M059J (cell line): ENCODE measurements around the gene ATP1A1. TPM values are rescaled to one million over a fixed set of nuclear protein-coding genes. Genes with fewer than 3 reads are reported as not detected.

Experiments used
- DNase-seq: peaks from one replicate; pipeline ENCODE4 v3.0.0-alpha.2; 2012; ENCODE audit warnings: low read depth
- total RNA-seq: library from RNA; depleted of rRNA; stranded (reverse); fragments of >200 nt; shearing (Covaris generic); gene quantifications from 2 replicates; pipeline ENCODE4 v1.2.3, GENCODE V29; 2014; rRNA removed

ATP1A1 gene
- total RNA-seq, result 94.3 and 134 TPM in 2 replicates

GRCh38 chr1:116372651-116373430 lies at the start of gene ATP1A1:
ATP1A1 (plus strand) TSS chr1:116373244; CDS start chr1:116373512, 268 bp downstream.
- DNase-seq, result peak; percentile 89

- no peak for DNase-seq
These were observed 49.6 kb upstream of the ATP1A1 start for GRCh38 chr1:116323491-116323890.

GRCh38 chr1:116324411-116324810 lies 48.6 kb upstream of the ATP1A1 start:
- no peak for DNase-seq

GRCh38 chr1:116325104-116325503 lies 47.9 kb upstream of the ATP1A1 start:
- DNase-seq, result no peak

- DNase-seq, result no peak
These were observed 47.1 kb upstream of the ATP1A1 start for GRCh38 chr1:116325922-116326321.

GRCh38 chr1:116326486-116326885 lies 46.6 kb upstream of the ATP1A1 start:
- DNase-seq, result no peak

- DNase-seq, result no peak
These were observed 44.4 kb upstream of the ATP1A1 start for GRCh38 chr1:116328671-116329070.

- DNase-seq, result peak; percentile 66
These were observed 43.3 kb upstream of the ATP1A1 start for GRCh38 chr1:116329524-116330341.

- DNase-seq, result peak; percentile 65
These were observed 42.7 kb upstream of the ATP1A1 start for GRCh38 chr1:116330342-116330652.

- DNase-seq, result no peak
These were observed 42.2 kb upstream of the ATP1A1 start for GRCh38 chr1:116330846-116331245.

- no peak for DNase-seq
These were observed 41.5 kb upstream of the ATP1A1 start for GRCh38 chr1:116331523-116331922.

GRCh38 chr1:116332451-116332850 lies 40.6 kb upstream of the ATP1A1 start:
- no peak for DNase-seq

GRCh38 chr1:116333171-116334014 lies 39.7 kb upstream of the ATP1A1 start:
- no peak for DNase-seq

GRCh38 chr1:116334015-116334547 lies 39.0 kb upstream of the ATP1A1 start:
- peak; percentile 88 for DNase-seq

- DNase-seq, result no peak
These were observed 38.0 kb upstream of the ATP1A1 start for GRCh38 chr1:116334868-116335635.

GRCh38 chr1:116335850-116336624 lies 37.0 kb upstream of the ATP1A1 start:
- DNase-seq, result peak; percentile 32

- DNase-seq, result no peak
These were observed 35.6 kb upstream of the ATP1A1 start for GRCh38 chr1:116337398-116337797.

- no peak for DNase-seq
These were observed 34.6 kb upstream of the ATP1A1 start for GRCh38 chr1:116338400-116338799.

- DNase-seq, result peak; percentile 38
These were observed 32.4 kb upstream of the ATP1A1 start for GRCh38 chr1:116340506-116341231.

GRCh38 chr1:116343019-116343418 lies 30.0 kb upstream of the ATP1A1 start:
- no peak for DNase-seq
